Endothelial cell of umbilical vein (primary cell): Measurements from ENCODE around the gene DVL1. TPM values are rescaled to one million over a fixed set of nuclear protein-coding genes. Genes with fewer than 3 reads are reported as not detected.

ENCODE experiments used
- BruUV-seq: library from RNA; stranded (reverse); fragments of 400-500 nt; replicated peaks from 2 replicates; lab custom pipeline; 2021; lab: Mats Ljungman, UMichigan
- CTCF ChIA-PET: fragments of 300-600, 350-600 bp; sonication (Branson Sonifier 250); formaldehyde crosslinking; loops from one replicate; lab custom pipeline; 2021; ENCODE audit warnings: antibody characterized with exemption, inconsistent platforms; lab: Charles Lee
- POLR2A ChIA-PET: fragments of 300-600, 350-600 bp; sonication (Branson Sonifier 250); formaldehyde crosslinking; loops from one replicate; lab custom pipeline; 2021; ENCODE audit warnings: antibody characterized with exemption, inconsistent platforms; lab: Charles Lee
- DNase-seq: peaks from one replicate; pipeline ENCODE4 v3.0.0-alpha.2; 2011; ENCODE audit warnings: low read depth, low spot score
- FAIRE-seq: peaks from 2 replicates; lab custom pipeline; 2011; peaks lifted over from hg19 to GRCh38; lab: Jason Lieb, UNC
- H2AFZ ChIP-seq: 2 replicates; pipeline ENCODE4 v1.6.0; 2012; ENCODE audit warnings: low read depth, low read length, control low read depth, inconsistent platforms
- H3K27ac ChIP-seq: 2 replicates; pipeline ENCODE4 v1.5.1; 2011; ENCODE audit warnings: low read depth, mild to moderate bottlenecking, control low read depth, low read length, moderate library complexity; ENCODE audit not compliant: insufficient read depth
- H3K27me3 ChIP-seq, 2 experiments: 2 replicates each; pipeline versions ENCODE4 v1.6.0 to v1.6.1; 2011; ENCODE audit warnings: low read length in 2 of 2, mixed read lengths in 1 of 2; ENCODE audit not compliant: control insufficient read depth in 2 of 2, insufficient read depth in 2 of 2
- H3K36me3 ChIP-seq, 2 experiments: 2 replicates in 1 of 2; 3 replicates in 1 of 2; pipeline ENCODE4 v1.5.1; 2011; ENCODE audit warnings: low read length in 2 of 2, mild to moderate bottlenecking in 1 of 2, moderate library complexity in 1 of 2; ENCODE audit not compliant: control insufficient read depth in 2 of 2, insufficient read depth in 2 of 2; ENCODE audit errors: extremely low read depth in 1 of 2
- H3K4me1 ChIP-seq: 3 replicates; pipeline ENCODE4 v1.5.1; 2011; ENCODE audit warnings: mild to moderate bottlenecking, low read length; ENCODE audit not compliant: control insufficient read depth, insufficient read depth; ENCODE audit errors: extremely low read depth
- H3K4me2 ChIP-seq: 2 replicates; pipeline ENCODE4 v1.6.1; 2011; ENCODE audit warnings: low read length, control low read depth, mixed read lengths; ENCODE audit not compliant: insufficient read depth
- H3K4me3 ChIP-seq, 3 experiments: fragments of 200-600 bp in 1 of 3; sonication (generic), shearing (Covaris generic) in 1 of 3; replicated peaks in 1 of 3; 2 replicates each; pipeline ENCODE4 v1.5.1; 2011 to 2016; ENCODE audit warnings: control low read depth in 3 of 3, low read length in 3 of 3, mild to moderate bottlenecking in 2 of 3, inconsistent platforms in 1 of 3, low read depth in 1 of 3, moderate library complexity in 1 of 3; ENCODE audit not compliant: insufficient read depth in 1 of 3
- H3K79me2 ChIP-seq: 2 replicates; pipeline ENCODE4 v1.6.0; 2012; ENCODE audit warnings: low read length, inconsistent platforms; ENCODE audit not compliant: control insufficient read depth, insufficient read depth
- H3K9ac ChIP-seq: replicated peaks from 2 replicates; pipeline ENCODE3; 2011; ENCODE audit warnings: low read length, control low read depth; ENCODE audit not compliant: insufficient read depth; ENCODE audit errors: extremely low read depth
- H3K9me1 ChIP-seq: replicated peaks from 3 replicates; pipeline ENCODE4 v1.6.0; 2011; ENCODE audit warnings: mild to moderate bottlenecking, low read length; ENCODE audit not compliant: control insufficient read depth, insufficient read depth; ENCODE audit errors: extremely low read depth
- H3K9me3 ChIP-seq: replicated peaks from 2 replicates; pipeline ENCODE4 v1.5.1; 2012; ENCODE audit warnings: low read length, inconsistent platforms; ENCODE audit not compliant: control insufficient read depth, insufficient read depth
- H4K20me1 ChIP-seq: replicated peaks from 2 replicates; pipeline ENCODE3; 2011; ENCODE audit warnings: mild to moderate bottlenecking, low read length; ENCODE audit not compliant: control insufficient read depth, insufficient read depth; ENCODE audit errors: extremely low read depth
- CTCF ChIP-seq, 2 donors: IDR thresholded peaks; 1 replicate in 1 of 2; 2 replicates in 1 of 2; pipeline ENCODE4 v1.5.1; 2011; ENCODE audit warnings: low read length in 2 of 2, mild to moderate bottlenecking in 2 of 2, moderate library complexity in 2 of 2, control low read depth in 1 of 2, inconsistent platforms in 1 of 2, low read depth in 1 of 2; ENCODE audit not compliant: insufficient read depth in 1 of 2; ENCODE audit errors: extremely low read depth in 1 of 2
- EZH2 ChIP-seq: IDR thresholded peaks from 2 replicates; pipeline ENCODE4 v1.6.1; 2012; ENCODE audit warnings: borderline replicate concordance, low read depth, mild to moderate bottlenecking, moderate library complexity, low read length, inconsistent platforms; ENCODE audit not compliant: severe bottlenecking
- FOS ChIP-seq: IDR thresholded peaks from 2 replicates; pipeline ENCODE4 v1.6.1; 2011; ENCODE audit warnings: mild to moderate bottlenecking, low read length, moderate library complexity, borderline replicate concordance; ENCODE audit not compliant: insufficient read depth
- GATA2 ChIP-seq: IDR thresholded peaks from 2 replicates; pipeline ENCODE4 v1.7.0; 2011; ENCODE audit warnings: low read depth, mild to moderate bottlenecking, moderate library complexity, mixed read lengths, low read length; ENCODE audit not compliant: insufficient read length, insufficient read depth
- JUN ChIP-seq: IDR thresholded peaks from 2 replicates; pipeline ENCODE4 v1.6.1; 2011; ENCODE audit warnings: borderline replicate concordance, low read depth; ENCODE audit not compliant: insufficient read length, insufficient read depth
- MAX ChIP-seq: IDR thresholded peaks from 2 replicates; pipeline ENCODE4 v1.6.1; 2011; ENCODE audit not compliant: insufficient read depth, insufficient read length
- MYC ChIP-seq: IDR thresholded peaks from one replicate; pipeline ENCODE4 v1.6.1; 2011; ENCODE audit warnings: mild to moderate bottlenecking, low read depth, low read length
- POLR2A ChIP-seq: IDR thresholded peaks from 2 replicates; pipeline ENCODE4 v1.6.1; 2012; ENCODE audit warnings: low read depth, mild to moderate bottlenecking, control low read depth, low read length
- POLR2AphosphoS5 ChIP-seq: IDR thresholded peaks from 2 replicates; pipeline ENCODE4 v1.6.1; 2012; ENCODE audit warnings: low read depth, mild to moderate bottlenecking, control low read depth, low read length, moderate library complexity; ENCODE audit not compliant: insufficient read depth
- dilution Hi-C: fragments of 300-500 bp; cut with MboI; formaldehyde crosslinking; loops from one replicate; pipeline ENCODE4 v1.15.0; 2019; ENCODE audit warnings: low sequenced_read_pairs; ENCODE audit not compliant: extremely low pct_ligation_motif_present
- intact Hi-C: fragments of 100-400 bp; cut with micrococcal nuclease; formaldehyde crosslinking; loops from one replicate; pipeline ENCODE4 v1.10.0; 2022
- polyA plus RNA-seq, 4 experiments: library from polyadenylated mRNA; depleted of rRNA in 3 of 4; stranded (reverse) in 3 of 4; unstranded in 1 of 4; fragments of >200 nt; gene quantifications; 2 replicates each; pipeline versions ENCODE4 v1.2.1 to v1.2.3, GENCODE V29; 2011 to 2012; ENCODE audit warnings: missing spikeins in 1 of 4
- total RNA-seq: library from RNA; stranded (reverse); gene quantifications from 2 replicates; pipeline ENCODE4 v1.2.3, GENCODE V29; 2021

DVL1 gene
- total and polyA plus RNA-seq, 2 donors (not counting 3 experiments of a cell fraction or from before 2014, with no cell fraction given), result 26.8 to 36.5 TPM

- DNase-seq, result no peak
- H3K4me1 ChIP-seq, result peaks cover 13% of the 10 kb centered on the region
- peak overlapping the region; percentile 95 for H3K9ac ChIP-seq
- no peaks in the 10 kb centered on the region for H3K9me1 ChIP-seq
- H3K36me3 ChIP-seq, result peaks cover 0 to 3% of the 10 kb centered on the region in 2 experiments
- peaks cover 19% of the 10 kb centered on the region for H3K79me2 ChIP-seq
- TSS peak; percentile 76 for BruUV-seq
- no peak overlapping the region for H2AFZ ChIP-seq
- peak overlapping the region; percentile 71 for H3K27ac ChIP-seq
- POLR2A ChIA-PET, result no interaction called here
- CTCF ChIA-PET, result interaction anchor here (0.9 to 1.1 kb wide), 2 partner anchors 26 to 131 kb away, joined by 3 to 4 read pairs; no protein-coding TSS in a partner anchor
- no peak for FAIRE-seq
- peak overlapping the region; percentile 84 for H3K4me2 ChIP-seq
- intact Hi-C loops, result loop anchor here (2.0 kb wide), 2 partner anchors 49 to 67 kb away; partner anchors contain the start of genes CPTP and INTS11
- H3K27me3 ChIP-seq, result no peaks in the 10 kb centered on the region
- H3K4me3 ChIP-seq, result peak overlapping the region; percentile 81 to 88 (median 84)
- H3K9me3 ChIP-seq, result no peaks in the 10 kb centered on the region
- TF ChIP-seq JUN (no peak), EZH2 (no peak), FOS (no peak), GATA2 (no peak), POLR2AphosphoS5 (no peak), POLR2A (no peak), MYC (no peak), CTCF (IDR thresholded peaks at IDR 0.05; ENCODE audit: extremely low read depth in 1 of 2, insufficient read depth in 1 of 2, low read depth in 1 of 2, low read length in 2 of 2) (no peak), MAX (no peak)
- dilution Hi-C loops, result no loop called here
- no peaks in the 10 kb centered on the region for H4K20me1 ChIP-seq
Observed at GRCh38 chr1:1373815-1374588, 24.8 kb upstream of the DVL1 start.
